B cell (primary cell): ENCODE results near the gene ADA.

ENCODE experiments used
- EZH2 ChIP-seq: IDR thresholded peaks from 2 replicates; pipeline ENCODE4 v1.6.1; 2012; ENCODE audit warnings: borderline replicate concordance, low read depth, mild to moderate bottlenecking, moderate library complexity, low read length; ENCODE audit not compliant: insufficient read depth, poor library complexity, severe bottlenecking
- TF ChIP-seq, protein P1 (sequence below): fragments of 200-600 bp; IDR thresholded peaks from one replicate; pipeline ENCODE4 v1.8.0; 2022; ENCODE audit warnings: antibody characterized with exemption, mild to moderate bottlenecking

DNA sequence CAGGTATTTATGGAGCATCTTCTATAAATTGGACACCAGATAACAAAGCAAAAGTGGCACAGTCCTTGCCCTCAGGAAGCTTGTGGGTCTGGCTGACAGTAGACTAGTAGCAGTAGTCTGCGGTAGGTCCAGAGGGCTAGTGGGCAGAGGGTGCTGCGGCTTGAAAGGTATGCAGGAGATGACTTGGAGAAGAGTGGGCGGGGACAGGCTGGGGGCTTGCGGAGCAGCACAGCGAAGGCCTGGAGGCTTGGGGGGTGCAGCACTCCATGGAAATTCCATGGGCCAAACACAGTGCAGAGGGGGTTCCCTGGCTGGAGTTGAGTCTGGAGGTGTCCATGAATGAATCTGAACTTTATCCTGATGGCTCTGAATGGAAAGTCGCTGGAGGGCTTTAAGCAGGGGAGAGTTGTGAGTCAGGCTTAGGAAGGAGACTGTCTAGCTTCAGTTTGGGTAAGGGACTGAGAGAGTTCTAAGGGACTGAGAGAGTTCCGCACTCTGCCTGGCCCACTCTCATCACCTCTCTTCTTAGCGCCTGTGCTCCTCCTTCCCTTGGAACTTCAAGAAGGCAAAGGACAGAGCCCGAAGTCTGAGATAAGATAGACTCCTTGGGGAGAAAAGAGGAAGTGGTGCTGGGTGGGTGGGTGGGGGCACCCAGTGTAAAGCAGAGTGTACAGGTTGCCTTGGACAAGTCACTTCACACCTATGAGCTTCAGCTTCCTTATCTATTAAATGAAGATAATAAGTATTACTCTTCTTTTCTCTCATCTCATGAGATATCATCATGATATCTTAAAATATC is 60.3 kb downstream of the ADA start:
- TF ChIP-seq, protein P1, sequence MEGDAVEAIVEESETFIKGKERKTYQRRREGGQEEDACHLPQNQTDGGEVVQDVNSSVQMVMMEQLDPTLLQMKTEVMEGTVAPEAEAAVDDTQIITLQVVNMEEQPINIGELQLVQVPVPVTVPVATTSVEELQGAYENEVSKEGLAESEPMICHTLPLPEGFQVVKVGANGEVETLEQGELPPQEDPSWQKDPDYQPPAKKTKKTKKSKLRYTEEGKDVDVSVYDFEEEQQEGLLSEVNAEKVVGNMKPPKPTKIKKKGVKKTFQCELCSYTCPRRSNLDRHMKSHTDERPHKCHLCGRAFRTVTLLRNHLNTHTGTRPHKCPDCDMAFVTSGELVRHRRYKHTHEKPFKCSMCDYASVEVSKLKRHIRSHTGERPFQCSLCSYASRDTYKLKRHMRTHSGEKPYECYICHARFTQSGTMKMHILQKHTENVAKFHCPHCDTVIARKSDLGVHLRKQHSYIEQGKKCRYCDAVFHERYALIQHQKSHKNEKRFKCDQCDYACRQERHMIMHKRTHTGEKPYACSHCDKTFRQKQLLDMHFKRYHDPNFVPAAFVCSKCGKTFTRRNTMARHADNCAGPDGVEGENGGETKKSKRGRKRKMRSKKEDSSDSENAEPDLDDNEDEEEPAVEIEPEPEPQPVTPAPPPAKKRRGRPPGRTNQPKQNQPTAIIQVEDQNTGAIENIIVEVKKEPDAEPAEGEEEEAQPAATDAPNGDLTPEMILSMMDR: no peak
- no peak for TF ChIP-seq EZH2
